Measurements from ENCODE around the gene PTPRN2. TPM values are rescaled to one million over a fixed set of nuclear protein-coding genes. Genes with fewer than 3 reads are reported as not detected.
A peak's percentile ranks its signal among the peaks of the same experiment; 100 is the strongest.

The PTPRN2 gene
- total and polyA plus RNA-seq, 3 experiments from 2014 or later: 0.33 to 1.2 (median 0.42) TPM

- H3K27ac Mint-ChIP-seq: no peak overlapping the region
- no peaks in the 10 kb centered on the region for H3K36me3 Mint-ChIP-seq
- peaks cover 0 to 5% (median 0%) of the 10 kb centered on the region in 5 donors for H3K9me3 Mint-ChIP-seq
- no peaks in the 10 kb centered on the region for H3K36me3 ChIP-seq (ENCODE audit: insufficient read depth, low read length)
- no peaks in the 10 kb centered on the region for H3K27me3 ChIP-seq (ENCODE audit: insufficient read depth, low read length, poor library complexity, severe bottlenecking)
- H3K27me3 Mint-ChIP-seq: no peaks in the 10 kb centered on the region
- no peak for DNase-seq
- no peaks in the 10 kb centered on the region for H3K9me3 ChIP-seq (ENCODE audit: low read length)
- no peak overlapping the region for H3K4me3 ChIP-seq (ENCODE audit: low read length)
- H3K4me3 Mint-ChIP-seq: no peak overlapping the region
- CTCF ChIA-PET: no interaction called here
- H3K27ac ChIP-seq (ENCODE audit: low read depth, low read length): no peak overlapping the region
- POLR2A ChIA-PET: no interaction called here
- no peaks in the 10 kb centered on the region for H3K4me1 ChIP-seq (ENCODE audit: insufficient read depth, low read length)
- no peaks in the 10 kb centered on the region for H3K4me1 Mint-ChIP-seq
These were observed 588.6 kb downstream of the PTPRN2 start for GRCh38 chr7:157998884-157999552.

- no peaks in the 10 kb centered on the region for H3K4me1 ChIP-seq (ENCODE audit: insufficient read depth, low read length)
- peaks cover 0 to 5% (median 0%) of the 10 kb centered on the region in 5 donors for H3K9me3 Mint-ChIP-seq
- no peak overlapping the region for H3K4me3 Mint-ChIP-seq
These were observed 590.2 kb downstream of the PTPRN2 start for GRCh38 chr7:157997471-157997870.

GRCh38 chr7:157997080-157997440 is 590.6 kb downstream of the PTPRN2 start:
- H3K4me3 ChIP-seq (ENCODE audit: low read length): no peak overlapping the region
- Mint-ChIP-seq H3K27me3 (no peaks in the 10 kb centered on the region), H3K4me3 (no peak overlapping the region), H3K4me1 (no peaks in the 10 kb centered on the region), H3K36me3 (no peaks in the 10 kb centered on the region), H3K9me3 (peaks cover 0 to 5% (median 0%) of the 10 kb centered on the region in 5 donors), H3K27ac (no peak overlapping the region)
- H3K27ac ChIP-seq (ENCODE audit: low read depth, low read length): no peak overlapping the region
- CTCF ChIA-PET: no interaction called here
- H3K27me3 ChIP-seq (ENCODE audit: insufficient read depth, low read length, poor library complexity, severe bottlenecking): no peaks in the 10 kb centered on the region
- POLR2A ChIA-PET: no interaction called here
- H3K4me1 ChIP-seq (ENCODE audit: insufficient read depth, low read length): no peaks in the 10 kb centered on the region
- DNase-seq: no peak
- H3K9me3 ChIP-seq (ENCODE audit: low read length): no peaks in the 10 kb centered on the region
- no peaks in the 10 kb centered on the region for H3K36me3 ChIP-seq (ENCODE audit: insufficient read depth, low read length)

More at GRCh38 chr7:157997471-157997870, 590.2 kb downstream of the PTPRN2 start:
- no peak overlapping the region for H3K27ac ChIP-seq (ENCODE audit: low read depth, low read length)
- no peak overlapping the region for H3K4me3 ChIP-seq (ENCODE audit: low read length)
- DNase-seq: no peak
- ChIA-PET CTCF (no interaction called here), POLR2A (no interaction called here)
- no peaks in the 10 kb centered on the region for H3K27me3 ChIP-seq (ENCODE audit: insufficient read depth, low read length, poor library complexity, severe bottlenecking)
- Mint-ChIP-seq H3K4me1 (no peaks in the 10 kb centered on the region), H3K36me3 (no peaks in the 10 kb centered on the region), H3K27ac (no peak overlapping the region), H3K27me3 (no peaks in the 10 kb centered on the region)
- H3K36me3 ChIP-seq (ENCODE audit: insufficient read depth, low read length): no peaks in the 10 kb centered on the region
- no peaks in the 10 kb centered on the region for H3K9me3 ChIP-seq (ENCODE audit: low read length)

GRCh38 chr7:157996359-157997079 is 591.1 kb downstream of the PTPRN2 start:
- H3K27me3 Mint-ChIP-seq: no peaks in the 10 kb centered on the region
- no peaks in the 10 kb centered on the region for H3K9me3 ChIP-seq (ENCODE audit: low read length)
- H3K4me1 Mint-ChIP-seq: no peaks in the 10 kb centered on the region
- no peak for DNase-seq
- H3K36me3 Mint-ChIP-seq: no peaks in the 10 kb centered on the region
- no peak overlapping the region for H3K27ac ChIP-seq (ENCODE audit: low read depth, low read length)
- no peaks in the 10 kb centered on the region for H3K27me3 ChIP-seq (ENCODE audit: insufficient read depth, low read length, poor library complexity, severe bottlenecking)
- H3K9me3 Mint-ChIP-seq: peaks cover 0 to 5% (median 0%) of the 10 kb centered on the region in 5 donors
- no peak overlapping the region for H3K4me3 Mint-ChIP-seq
- ChIA-PET POLR2A (no interaction called here), CTCF (no interaction called here)
- no peaks in the 10 kb centered on the region for H3K36me3 ChIP-seq (ENCODE audit: insufficient read depth, low read length)
- no peaks in the 10 kb centered on the region for H3K4me1 ChIP-seq (ENCODE audit: insufficient read depth, low read length)
- H3K27ac Mint-ChIP-seq: no peak overlapping the region
- H3K4me3 ChIP-seq (ENCODE audit: low read length): no peak overlapping the region

- ChIA-PET POLR2A (no interaction called here), CTCF (no interaction called here)
- H3K27ac ChIP-seq (ENCODE audit: low read depth, low read length): no peak overlapping the region
- H3K4me1 ChIP-seq (ENCODE audit: insufficient read depth, low read length): no peaks in the 10 kb centered on the region
- Mint-ChIP-seq H3K36me3 (no peaks in the 10 kb centered on the region), H3K4me3 (no peak overlapping the region), H3K27ac (no peak overlapping the region), H3K9me3 (peaks cover 0 to 5% (median 0%) of the 10 kb centered on the region in 5 donors), H3K27me3 (no peaks in the 10 kb centered on the region), H3K4me1 (no peaks in the 10 kb centered on the region)
- no peaks in the 10 kb centered on the region for H3K9me3 ChIP-seq (ENCODE audit: low read length)
- no peaks in the 10 kb centered on the region for H3K27me3 ChIP-seq (ENCODE audit: insufficient read depth, low read length, poor library complexity, severe bottlenecking)
- H3K36me3 ChIP-seq (ENCODE audit: insufficient read depth, low read length): no peaks in the 10 kb centered on the region
- no peak overlapping the region for H3K4me3 ChIP-seq (ENCODE audit: low read length)
- no peak for DNase-seq
These were observed 591.8 kb downstream of the PTPRN2 start for GRCh38 chr7:157995815-157996214.

- Mint-ChIP-seq H3K27ac (no peak overlapping the region), H3K4me3 (no peak overlapping the region), H3K36me3 (no peaks in the 10 kb centered on the region), H3K4me1 (no peaks in the 10 kb centered on the region), H3K27me3 (no peaks in the 10 kb centered on the region), H3K9me3 (peaks cover 0 to 5% (median 0%) of the 10 kb centered on the region in 5 donors)
- no peaks in the 10 kb centered on the region for H3K9me3 ChIP-seq (ENCODE audit: low read length)
- ChIA-PET CTCF (no interaction called here), POLR2A (no interaction called here)
- no peaks in the 10 kb centered on the region for H3K36me3 ChIP-seq (ENCODE audit: insufficient read depth, low read length)
- no peak for DNase-seq
- H3K27ac ChIP-seq (ENCODE audit: low read depth, low read length): no peak overlapping the region
- no peaks in the 10 kb centered on the region for H3K27me3 ChIP-seq (ENCODE audit: insufficient read depth, low read length, poor library complexity, severe bottlenecking)
- no peaks in the 10 kb centered on the region for H3K4me1 ChIP-seq (ENCODE audit: insufficient read depth, low read length)
- H3K4me3 ChIP-seq (ENCODE audit: low read length): no peak overlapping the region
These were observed 593.3 kb downstream of the PTPRN2 start for GRCh38 chr7:157994319-157994718.

GRCh38 chr7:157993406-157994105 is 594.1 kb downstream of the PTPRN2 start:
- ChIA-PET POLR2A (no interaction called here), CTCF (no interaction called here)
- Mint-ChIP-seq H3K27ac (no peak overlapping the region), H3K36me3 (no peaks in the 10 kb centered on the region), H3K4me3 (no peak overlapping the region), H3K27me3 (no peaks in the 10 kb centered on the region), H3K4me1 (no peaks in the 10 kb centered on the region), H3K9me3 (peaks cover 0 to 5% (median 0%) of the 10 kb centered on the region in 5 donors)
- Histone ChIP-seq H3K36me3 (ENCODE audit: insufficient read depth, low read length) (no peaks in the 10 kb centered on the region), H3K27ac (ENCODE audit: low read depth, low read length) (no peak overlapping the region), H3K9me3 (ENCODE audit: low read length) (no peaks in the 10 kb centered on the region), H3K4me1 (ENCODE audit: insufficient read depth, low read length) (no peaks in the 10 kb centered on the region), H3K4me3 (ENCODE audit: low read length) (no peak overlapping the region), H3K27me3 (ENCODE audit: insufficient read depth, low read length, poor library complexity, severe bottlenecking) (no peaks in the 10 kb centered on the region)
- DNase-seq: no peak

- H3K9me3 Mint-ChIP-seq: peaks cover 0 to 5% (median 0%) of the 10 kb centered on the region in 5 donors
- no peak overlapping the region for H3K27ac ChIP-seq (ENCODE audit: low read depth, low read length)
- POLR2A ChIA-PET: no interaction called here
- DNase-seq: no peak
- no peaks in the 10 kb centered on the region for H3K27me3 ChIP-seq (ENCODE audit: insufficient read depth, low read length, poor library complexity, severe bottlenecking)
- H3K4me1 Mint-ChIP-seq: no peaks in the 10 kb centered on the region
- no peaks in the 10 kb centered on the region for H3K27me3 Mint-ChIP-seq
- no peaks in the 10 kb centered on the region for H3K36me3 Mint-ChIP-seq
- no peaks in the 10 kb centered on the region for H3K36me3 ChIP-seq (ENCODE audit: insufficient read depth, low read length)
- H3K4me3 ChIP-seq (ENCODE audit: low read length): no peak overlapping the region
- H3K27ac Mint-ChIP-seq: peak overlapping the region in 1 of 8 donors; percentile 57
- no peak overlapping the region for H3K4me3 Mint-ChIP-seq
- CTCF ChIA-PET: no interaction called here
- no peaks in the 10 kb centered on the region for H3K9me3 ChIP-seq (ENCODE audit: low read length)
- no peaks in the 10 kb centered on the region for H3K4me1 ChIP-seq (ENCODE audit: insufficient read depth, low read length)
These were observed 595.0 kb downstream of the PTPRN2 start for GRCh38 chr7:157992511-157993160.

All from CD8-positive, alpha-beta memory T cell (primary cell).